Measurements from ENCODE around the gene FKBP10. TPM values are rescaled to one million over a fixed set of nuclear protein-coding genes. Genes with fewer than 3 reads are reported as not detected.

FKBP10 gene
- polyA plus RNA-seq, 1 of the 3 experiments (the other 2 are of a cell fraction), result 360 TPM

GRCh38 chr17:41864498-41864835 lies 51.7 kb downstream of the FKBP10 start:
- Histone ChIP-seq H3K4me2 (peak overlapping the region; percentile 91), H3K79me2 (ENCODE audit: insufficient read depth) (peaks cover 55% of the 10 kb centered on the region), H3K9me3 (no peaks in the 10 kb centered on the region), H3K9me2 (no peaks in the 10 kb centered on the region), H3K27ac (ENCODE audit: low read depth in 2 of 2, low read length in 1 of 2) (peak overlapping the region; percentile 72 to 88; a peak in 3 of 4 replicates), H3K4me3 (ENCODE audit: low read depth in 2 of 2, low read length in 1 of 2) (peak overlapping the region; percentile 91 to 95), H3K4me1 (ENCODE audit: control insufficient read depth in 1 of 2, insufficient read depth in 2 of 2, low read depth in 1 of 2, low read length in 1 of 2) (peaks cover 5 to 23% of the 10 kb centered on the region in 2 experiments; a peak in 2 of 4 replicates), H3K36me3 (replicated peaks in 1 of 2; ENCODE audit: control insufficient read depth in 1 of 2, insufficient read depth in 2 of 2, low read length in 1 of 2) (peaks cover 23 to 25% of the 10 kb centered on the region in 2 experiments), H4K20me1 (ENCODE audit: insufficient read depth) (peaks cover 43% of the 10 kb centered on the region), H3F3A (replicated peaks; ENCODE audit: insufficient read depth) (peaks cover 27% of the 10 kb centered on the region), H3K9ac (peak overlapping the region; percentile 92), H3K27me3 (ENCODE audit: insufficient read depth) (no peaks in the 10 kb centered on the region), H2AFZ (ENCODE audit: low read depth) (peak overlapping the region; percentile 86)
- DNase-seq, result no peak
- 2% methylated on average over 12 of the region's 25 CpGs for WGBS (ENCODE audit: low lambda C conversion rate)
- ChIA-PET CTCF (interaction anchor here (1.2 to 1.9 kb wide), 4 partner anchors 9 to 127 kb away, joined by 3 to 5 read pairs (median 4); no protein-coding TSS in a partner anchor), POLR2A (interaction anchor here (0.6 to 2.8 kb wide), 9 partner anchors 29 to 237 kb away, joined by 3 to 12 read pairs (median 4); partner anchors contain the start of genes DNAJC7, EIF1, FKBP10 and NT5C3B)
- TF ChIP-seq SIN3A (IDR thresholded peaks at IDR 0.05; ENCODE audit: borderline replicate concordance, low read depth, low read length), result peak; percentile 20; the same call in 1 of the 2 replicates
- TF ChIP-seq FOSL2 (IDR thresholded peaks at IDR 0.05; ENCODE audit: borderline replicate concordance, low read depth), result no peak

GRCh38 chr17:41864836-41865595 lies 52.2 kb downstream of the FKBP10 start, which contains the start of gene KLHL11:
Gene KLHL11, minus strand, starts transcription at chr17:41865423. Its CDS starts 53 bp downstream, at chr17:41865370.
- H3K27ac ChIP-seq (ENCODE audit: low read depth in 2 of 2, low read length in 1 of 2), result peak within 1 kb of the TSS; percentile 72 to 88
- peak; percentile 96 for DNase-seq
- CTCF ChIA-PET, result interaction anchor here (1.2 to 1.9 kb wide), 5 partner anchors 9 to 128 kb away, joined by 3 to 5 read pairs (median 4); partner anchors contain the start of gene P3H4
- H3K27me3 ChIP-seq (ENCODE audit: insufficient read depth), result no peaks in the 10 kb centered on the region
- H2AFZ ChIP-seq (ENCODE audit: low read depth), result peak within 1 kb of the TSS; percentile 86
- H3K36me3 ChIP-seq (replicated peaks in 1 of 2; ENCODE audit: control insufficient read depth in 1 of 2, insufficient read depth in 2 of 2, low read length in 1 of 2), result peaks cover 24 to 31% of the 10 kb centered on the region in 2 experiments
- no peaks in the 10 kb centered on the region for H3K9me3 ChIP-seq
- POLR2A ChIA-PET, result interaction anchor here (0.6 to 2.8 kb wide), 10 partner anchors 30 to 237 kb away, joined by 3 to 12 read pairs (median 4); partner anchors contain the start of genes DNAJC7, EIF1, FKBP10 and NT5C3B
- H3F3A ChIP-seq (replicated peaks; ENCODE audit: insufficient read depth), result peaks cover 29% of the 10 kb centered on the region
- H3K9me2 ChIP-seq, result no peaks in the 10 kb centered on the region
- peaks cover 38% of the 10 kb centered on the region for H4K20me1 ChIP-seq (ENCODE audit: insufficient read depth)
- 1% methylated on average over 20 of the region's 90 CpGs for WGBS (ENCODE audit: low lambda C conversion rate)
- peaks cover 5 to 20% of the 10 kb centered on the region in 2 experiments; a peak in 2 of 4 replicates for H3K4me1 ChIP-seq (ENCODE audit: control insufficient read depth in 1 of 2, insufficient read depth in 2 of 2, low read depth in 1 of 2, low read length in 1 of 2)
- peak within 1 kb of the TSS; percentile 91 to 95 for H3K4me3 ChIP-seq (ENCODE audit: low read depth in 2 of 2, low read length in 1 of 2)
- H3K9ac ChIP-seq, result peak within 1 kb of the TSS; percentile 92
- peak within 1 kb of the TSS; percentile 91 for H3K4me2 ChIP-seq
- H3K79me2 ChIP-seq (ENCODE audit: insufficient read depth), result peaks cover 50% of the 10 kb centered on the region
- TF ChIP-seq FOXM1 (IDR thresholded peaks at IDR 0.05; ENCODE audit: low read depth) (no peak), RCOR1 (IDR thresholded peaks at IDR 0.05; ENCODE audit: low read length) (0 out of 2 replicates have a peak, but pooled peaks have one; percentile 31), EP300 (IDR thresholded peaks at IDR 0.05; ENCODE audit: borderline replicate concordance in 1 of 2, low read depth in 1 of 2, low read length in 1 of 2) (peak in 1 of 2 experiments; percentile 44; a peak in 1 of 4 replicates), TAF1 (IDR thresholded peaks at IDR 0.05; ENCODE audit: borderline replicate concordance, low read depth, low read length) (peak; percentile 96), IRF3 (IDR thresholded peaks at IDR 0.05; ENCODE audit: low read depth, low read length) (no peak), GABPA (IDR thresholded peaks at IDR 0.05; ENCODE audit: low read depth) (no peak), PBX3 (IDR thresholded peaks at IDR 0.05) (peak; percentile 24; the same call in 1 of the 2 replicates), GATA2 (CRISPR knock-in tag; IDR thresholded peaks at IDR 0.05) (no peak), POLR2AphosphoS5 (IDR thresholded peaks at IDR 0.05; ENCODE audit: low read depth, low read length) (peak; percentile 80; the same call in 1 of the 2 replicates), NRF1 (IDR thresholded peaks at IDR 0.05; ENCODE audit: low read depth, low read length) (peak; percentile 84), NFIC (IDR thresholded peaks at IDR 0.05; ENCODE audit: borderline replicate concordance) (no peak), TEAD4 (IDR thresholded peaks at IDR 0.05; ENCODE audit: borderline replicate concordance, insufficient read depth) (0 out of 2 replicates have a peak, but pooled peaks have one; percentile 18), TCF12 (IDR thresholded peaks at IDR 0.05) (peak; percentile 10; the same call in 1 of the 2 replicates), USF2 (IDR thresholded peaks at IDR 0.05; ENCODE audit: borderline replicate concordance, low read depth, low read length) (no peak), FOXJ3 (CRISPR knock-in tag; IDR thresholded peaks at IDR 0.05) (no peak), SIN3A (IDR thresholded peaks at IDR 0.05; ENCODE audit: borderline replicate concordance, low read depth, low read length) (peak; percentile 66; the same call in 1 of the 2 replicates), SMC3 (IDR thresholded peaks at IDR 0.05; ENCODE audit: low read depth, low read length) (no peak), CHD2 (IDR thresholded peaks at IDR 0.05; ENCODE audit: low read length, partially characterized antibody) (peak; percentile 59)
